SK-N-SH treated with all-trans-retinoic acid at 6 μM for 48 hours (cell line): ENCODE data around the gene ZNF444.

Source experiments
- ARNTL ChIP-seq: fragments of 450-650 bp; formaldehyde crosslinking; IDR thresholded peaks from 2 replicates; pipeline ENCODE4 v1.5.0; 2020; ENCODE audit warnings: low read depth, mild to moderate bottlenecking, moderate library complexity, borderline replicate concordance
- BACH2 ChIP-seq: fragments of 250-450 bp; sonication (Bioruptor Pico); IDR thresholded peaks from 2 replicates; pipeline ENCODE4 v1.9.0; 2021; ENCODE audit warnings: mild to moderate bottlenecking, borderline replicate concordance
- CREB5 ChIP-seq: fragments of 250-450 bp; sonication (Bioruptor Pico); IDR thresholded peaks from 2 replicates; pipeline ENCODE4 v1.5.1; 2020; ENCODE audit warnings: low read depth, mild to moderate bottlenecking, moderate library complexity
- CSDC2 ChIP-seq: fragments of 250-450 bp; sonication (Bioruptor Pico); IDR thresholded peaks from 2 replicates; pipeline ENCODE4 v1.5.0; 2020; ENCODE audit warnings: mild to moderate bottlenecking, moderate library complexity
- CSRNP3 ChIP-seq: fragments of 250-450 bp; sonication (Bioruptor Pico); IDR thresholded peaks from 2 replicates; pipeline ENCODE4 v1.5.1; 2021; ENCODE audit warnings: mild to moderate bottlenecking, moderate library complexity
- ISL1 ChIP-seq: fragments of 250-450 bp; sonication (Bioruptor Pico); IDR thresholded peaks from 2 replicates; pipeline ENCODE4 v2.1.2; 2022; ENCODE audit warnings: mild to moderate bottlenecking, moderate library complexity
- PATZ1 ChIP-seq: fragments of 250-450 bp; sonication (Bioruptor Pico); IDR thresholded peaks from 2 replicates; pipeline ENCODE4 v1.8.0; 2020; ENCODE audit warnings: mild to moderate bottlenecking, moderate library complexity, borderline replicate concordance
- PPARA ChIP-seq: fragments of 250-450 bp; sonication (Bioruptor Pico); IDR thresholded peaks from 2 replicates; pipeline ENCODE4 v1.5.0; 2020; ENCODE audit warnings: mild to moderate bottlenecking, borderline replicate concordance
- RARB ChIP-seq: fragments of 250-450 bp; sonication (Bioruptor Pico); IDR thresholded peaks from 2 replicates; pipeline ENCODE4 v1.8.0; 2021; ENCODE audit warnings: mild to moderate bottlenecking, moderate library complexity
- TSHZ2 ChIP-seq: fragments of 250-450 bp; sonication (Bioruptor Pico); IDR thresholded peaks from 2 replicates; pipeline ENCODE4 v1.5.0; 2020; ENCODE audit warnings: mild to moderate bottlenecking, moderate library complexity
- ZFP3 ChIP-seq: fragments of 250-450 bp; sonication (Bioruptor Pico); IDR thresholded peaks from 2 replicates; pipeline ENCODE4 v1.5.0; 2020; ENCODE audit warnings: mild to moderate bottlenecking, moderate library complexity
- ZFP30 ChIP-seq: fragments of 450-650 bp; formaldehyde crosslinking; IDR thresholded peaks from 2 replicates; pipeline ENCODE4 v1.5.0; 2022; ENCODE audit warnings: mild to moderate bottlenecking, moderate library complexity

GRCh38 chr19:56167064-56167578 is 26.0 kb downstream of the ZNF444 start:
- TF ChIP-seq TSHZ2 (no peak), RARB (CRISPR knock-in tag) (no peak), CSRNP3 (CRISPR knock-in tag) (no peak), ZFP3 (CRISPR knock-in tag) (no peak), BACH2 (CRISPR knock-in tag) (no peak), ARNTL (no peak), PATZ1 (no peak), CSDC2 (no peak), ISL1 (no peak), CREB5 (CRISPR knock-in tag) (no peak), ZFP30 (CRISPR knock-in tag) (no peak), PPARA (CRISPR knock-in tag) (no peak)
